Measurements from ENCODE around the gene CTDSPL.

- no peak for TF ChIP-seq REST (IDR thresholded peaks at IDR 0.05)
- no peak for TF ChIP-seq JUND (IDR thresholded peaks at IDR 0.05)
- TF ChIP-seq GABPA (IDR thresholded peaks at IDR 0.05 in 1 of 2, conservative IDR thresholded peaks at IDR 0.05 in 1 of 2) = no peak
- no peak for TF ChIP-seq RAD21 (IDR thresholded peaks at IDR 0.05)
- TF ChIP-seq CTCF (IDR thresholded peaks at IDR 0.05; ENCODE audit: low read depth, low read length, missing input control) = no peak
- TF ChIP-seq SP1 (IDR thresholded peaks at IDR 0.05) = no peak
- TF ChIP-seq ZBTB33 (IDR thresholded peaks at IDR 0.05) = no peak
- TF ChIP-seq RXRA (IDR thresholded peaks at IDR 0.05) = no peak
- TF ChIP-seq TAF1 (conservative IDR thresholded peaks at IDR 0.05) = no peak
- no peak for TF ChIP-seq ATF3 (IDR thresholded peaks at IDR 0.05)
- TF ChIP-seq YY1 (IDR thresholded peaks at IDR 0.05) = no peak
- no peak for TF ChIP-seq MAX (IDR thresholded peaks at IDR 0.05)
- no peak for TF ChIP-seq EGR1 (IDR thresholded peaks at IDR 0.05; ENCODE audit: low read depth in 2 of 2)
These were observed 128.3 kb downstream of the CTDSPL start for GRCh38 chr3:37989821-37990480.
